ENCODE measurements around the gene FAM13A.

DNA sequence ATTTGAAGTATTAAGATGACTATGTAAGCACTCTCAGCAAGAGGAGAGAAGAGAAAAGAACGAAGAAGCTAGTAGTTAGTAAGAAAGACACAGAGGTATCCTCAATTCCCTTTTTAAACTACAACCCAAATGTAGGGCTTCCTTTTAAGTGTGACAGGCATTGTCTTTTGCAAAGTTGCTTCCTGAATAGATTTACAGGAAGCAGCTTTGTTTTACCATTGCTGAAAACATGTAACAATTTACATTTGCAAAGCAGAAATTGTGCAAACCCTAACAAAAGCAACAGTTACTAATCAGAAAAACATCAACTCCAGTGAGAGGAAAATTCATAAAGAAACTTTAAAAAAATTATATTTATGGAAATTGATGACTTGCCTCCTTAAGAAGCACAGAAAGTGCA lies 96.4 kb downstream of the FAM13A start:
- TF ChIP-seq CTCF (IDR thresholded peaks at IDR 0.05): no peak
- TF ChIP-seq POLR2AphosphoS5 (IDR thresholded peaks at IDR 0.05): no peak

Measured in prostate gland (tissue), 2 donors.